ENCODE data around the gene GSTT2B.
"Not testable (repeated sequence)": the region's sequence is repeated elsewhere in the genome, so short reads cannot be mapped to it uniquely, and the experiment has no call there.

Gene GSTT2B, protein sequence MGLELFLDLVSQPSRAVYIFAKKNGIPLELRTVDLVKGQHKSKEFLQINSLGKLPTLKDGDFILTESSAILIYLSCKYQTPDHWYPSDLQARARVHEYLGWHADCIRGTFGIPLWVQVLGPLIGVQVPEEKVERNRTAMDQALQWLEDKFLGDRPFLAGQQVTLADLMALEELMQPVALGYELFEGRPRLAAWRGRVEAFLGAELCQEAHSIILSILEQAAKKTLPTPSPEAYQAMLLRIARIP

DNA sequence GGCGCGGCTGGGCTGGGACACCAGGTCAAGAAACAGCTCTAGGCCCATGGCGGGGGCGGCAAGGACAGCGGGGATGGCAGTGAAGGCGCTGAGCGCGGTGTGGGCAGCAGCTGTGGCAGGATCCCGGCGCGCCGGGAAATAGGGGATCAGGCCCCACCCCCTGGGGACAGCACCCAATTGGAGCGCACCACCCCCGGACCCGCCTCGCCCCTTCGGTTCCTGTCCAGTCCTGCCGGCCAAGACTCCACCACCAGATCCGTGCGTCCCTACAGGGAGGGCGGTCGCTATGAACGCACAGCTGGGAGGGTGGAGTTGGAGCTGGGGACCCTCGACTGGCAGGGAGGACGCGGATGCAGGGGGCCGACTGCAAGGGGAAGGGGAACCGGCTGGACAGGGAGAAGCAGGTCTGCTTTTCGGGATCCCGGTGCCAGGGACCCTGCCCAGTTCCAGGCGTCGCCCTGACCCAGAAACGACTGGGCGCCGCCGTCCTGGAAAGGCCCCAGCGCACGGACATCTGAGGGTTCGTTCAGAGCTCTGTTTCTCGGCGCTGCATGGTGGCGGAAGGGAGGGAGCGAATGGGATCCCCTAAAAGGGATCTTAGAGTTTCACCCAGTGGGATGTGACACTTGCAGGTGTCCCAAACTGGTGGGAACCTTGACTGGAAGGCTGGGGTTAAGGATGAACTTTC lies at the start of gene GSTT2B:
Gene GSTT2B, minus strand, starts transcription at position 112 of the 688 bp plus-strand sequence. Its CDS starts 64 bp downstream, at position 48.
- not testable (repeated sequence) for DNase-seq

GRCh38 chr22:24010018-24010391 lies 49.0 kb upstream of the GSTT2B start:
- no peak for DNase-seq

GRCh38 chr22:24009227-24010017 lies 48.4 kb upstream of the GSTT2B start:
- no peak for DNase-seq

- DNase-seq: no peak
These were observed 47.6 kb upstream of the GSTT2B start for GRCh38 chr22:24008381-24009226.

- no peak for DNase-seq
These were observed 47.0 kb upstream of the GSTT2B start for GRCh38 chr22:24008022-24008283.

DNA sequence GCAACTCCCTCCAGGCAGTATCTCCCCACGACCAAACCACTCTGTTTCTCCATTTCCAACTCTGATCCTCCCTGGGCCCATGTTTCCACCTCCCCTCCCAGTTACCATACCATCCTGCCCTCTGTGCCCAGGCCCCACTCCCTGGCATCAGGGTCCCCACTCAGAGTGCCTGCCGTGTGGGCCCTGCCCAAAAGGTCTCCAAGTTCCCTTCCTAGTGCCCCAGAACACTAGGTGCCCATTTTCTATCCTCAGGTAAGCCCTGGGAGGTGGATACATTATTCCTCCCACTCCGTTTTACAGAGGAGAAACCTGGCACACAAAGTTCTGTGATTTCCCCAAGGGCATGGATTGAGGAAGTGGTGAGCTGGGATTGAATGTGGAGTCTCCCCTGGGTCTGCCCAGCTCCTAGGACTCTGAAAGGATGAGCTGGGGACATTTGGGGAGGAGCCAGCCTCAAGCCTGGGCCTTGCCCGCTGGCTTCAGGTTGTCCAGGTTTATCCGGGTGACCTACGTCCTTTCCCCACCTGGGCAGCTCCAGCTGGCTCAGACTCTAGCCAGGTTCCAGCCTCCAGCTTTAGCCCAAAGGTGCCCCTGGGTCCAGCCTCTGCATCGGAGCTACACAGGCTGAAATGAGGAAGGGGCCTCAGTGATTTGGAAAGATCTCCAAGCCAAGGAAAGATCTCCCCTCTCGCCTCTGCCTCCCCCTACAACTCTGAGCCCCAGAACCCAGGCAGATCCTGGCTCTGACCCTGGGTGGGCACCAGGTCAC lies 46.4 kb upstream of the GSTT2B start:
- DNase-seq: no peak

- DNase-seq: no peak
These were observed 45.9 kb upstream of the GSTT2B start for GRCh38 chr22:24006914-24007214.

- DNase-seq: no peak
These were observed 45.4 kb upstream of the GSTT2B start for GRCh38 chr22:24006207-24006913.

DNA sequence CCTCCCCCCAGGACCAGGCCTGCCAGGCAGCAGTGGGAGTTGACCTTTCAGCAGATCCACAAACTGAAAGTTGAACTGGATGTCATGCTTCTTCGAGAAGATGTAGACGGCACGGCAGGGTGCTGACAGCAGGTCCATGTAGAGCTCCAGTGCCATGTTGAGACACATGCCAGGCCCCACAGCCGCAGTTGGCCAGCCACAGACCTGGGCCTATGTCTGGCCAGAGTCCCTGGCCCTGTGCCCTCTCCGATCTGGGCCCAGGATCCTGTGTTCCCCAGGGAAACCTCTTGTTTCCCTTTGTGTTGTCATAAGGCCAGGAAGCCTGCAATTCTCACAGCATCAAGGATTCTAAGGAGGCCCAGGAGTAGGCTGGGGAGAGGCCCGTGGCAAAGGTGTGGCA lies 44.2 kb upstream of the GSTT2B start, which contains the start of gene GSTT4:
Gene GSTT4, minus strand, starts transcription at position 253 of the 400 bp plus-strand sequence. Its CDS starts 97 bp downstream, at position 156.
- DNase-seq: no peak

DNA sequence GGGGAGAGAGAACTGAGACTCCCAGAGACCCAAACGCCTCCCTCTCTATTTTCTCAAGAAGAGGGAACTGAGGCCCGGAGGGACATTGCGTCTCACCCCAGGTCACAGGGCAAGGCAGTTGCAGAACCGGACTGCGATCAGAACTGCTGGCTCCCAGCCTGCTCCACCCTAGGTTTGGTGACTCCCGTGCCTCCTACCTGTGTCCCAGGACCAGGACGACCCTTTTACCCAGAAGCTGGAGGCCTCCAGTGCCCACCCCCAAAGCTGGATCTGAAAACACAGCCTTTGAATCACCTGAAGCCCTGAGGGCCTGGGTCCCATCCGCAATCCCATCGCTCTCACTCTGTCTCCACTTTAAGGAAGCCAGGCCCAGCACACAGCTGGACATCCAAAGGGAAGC lies 42.9 kb upstream of the GSTT2B start:
- DNase-seq: no peak

DNA sequence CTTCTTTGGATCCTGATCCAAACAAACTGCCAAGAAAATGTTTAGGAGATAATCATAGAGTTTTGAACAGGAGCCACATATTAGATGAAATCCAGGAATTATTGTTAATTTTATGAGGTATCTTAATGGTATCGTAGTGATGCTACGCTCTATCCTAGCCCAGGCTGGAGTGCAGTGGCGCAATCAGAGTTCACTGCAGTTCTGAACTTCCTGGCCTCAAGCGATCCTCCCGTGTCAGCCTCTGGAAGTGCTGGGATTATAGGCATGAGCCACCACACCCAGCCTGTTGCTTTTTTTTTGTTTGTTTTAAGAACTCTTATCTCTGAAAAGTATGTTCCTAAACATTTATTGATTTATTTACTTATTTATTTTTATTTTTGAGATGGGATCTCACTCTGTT lies 41.9 kb upstream of the GSTT2B start:
- no peak for DNase-seq

GRCh38 chr22:24002272-24002671 lies 41.3 kb upstream of the GSTT2B start:
- DNase-seq: no peak

GRCh38 chr22:24001314-24001713 lies 40.3 kb upstream of the GSTT2B start:
- no peak for DNase-seq

GRCh38 chr22:23999779-24000178 lies 38.8 kb upstream of the GSTT2B start:
- not testable (repeated sequence) for DNase-seq

DNA sequence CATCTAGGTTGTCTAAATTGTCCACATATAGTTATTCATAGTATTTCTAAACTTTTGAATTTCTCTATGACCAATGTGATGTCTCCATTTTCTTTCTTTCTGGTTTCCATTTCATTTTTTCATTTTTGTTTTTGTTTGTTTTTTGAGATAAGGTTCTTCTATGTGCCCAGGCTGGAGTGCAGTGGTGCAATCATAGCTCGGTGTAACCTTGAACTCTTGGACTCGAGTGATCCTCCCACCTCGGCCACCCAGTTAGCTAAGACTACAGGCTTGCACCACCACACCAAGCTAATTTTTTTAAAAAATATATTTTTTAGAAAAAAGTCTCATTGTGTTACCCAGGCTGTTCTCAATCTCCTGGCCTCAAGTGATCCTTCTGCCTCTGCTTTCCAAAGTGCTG lies 36.1 kb upstream of the GSTT2B start:
- DNase-seq: no peak

GRCh38 chr22:23993581-23994177 lies 32.7 kb upstream of the GSTT2B start:
- peak; percentile 64 for DNase-seq

- not testable (repeated sequence) for DNase-seq
These were observed 32.1 kb upstream of the GSTT2B start for GRCh38 chr22:23993080-23993479.

DNA sequence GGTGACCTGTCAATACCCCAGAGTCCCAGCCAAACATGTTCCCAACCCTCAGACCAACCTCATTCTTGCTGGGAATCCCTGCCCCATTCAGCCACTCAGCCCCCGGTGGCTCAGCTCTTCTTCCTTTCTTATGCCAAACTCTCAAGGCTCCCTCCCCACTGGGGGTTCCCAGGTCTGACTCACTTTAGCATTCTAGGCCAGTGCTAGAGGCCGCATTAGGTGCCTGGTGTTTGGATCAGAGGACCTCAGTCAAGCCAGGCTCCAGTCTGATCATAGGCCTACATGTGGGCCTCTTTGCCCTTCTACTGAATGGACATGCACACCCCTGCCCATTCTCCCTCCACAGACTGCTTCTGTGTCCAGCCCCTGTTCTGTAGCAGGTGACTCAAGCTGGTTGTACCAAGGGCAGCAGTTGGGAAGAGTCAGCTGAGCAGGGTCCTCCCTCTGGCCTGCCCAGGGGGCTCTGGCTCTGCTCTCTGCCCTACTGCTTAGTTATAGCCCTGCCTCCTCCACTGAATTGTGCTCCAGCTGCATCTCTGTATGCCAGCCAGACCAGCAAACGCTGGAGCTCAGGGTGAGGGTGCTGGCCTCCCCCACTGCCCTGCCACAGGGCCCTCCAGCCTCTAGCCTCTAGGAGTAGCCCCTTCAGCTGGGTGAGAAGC lies 28.7 kb upstream of the GSTT2B start:
- not testable (repeated sequence) for DNase-seq

GRCh38 chr22:23986538-23987178 lies 25.7 kb upstream of the GSTT2B start:
- not testable (repeated sequence) for DNase-seq

DNA sequence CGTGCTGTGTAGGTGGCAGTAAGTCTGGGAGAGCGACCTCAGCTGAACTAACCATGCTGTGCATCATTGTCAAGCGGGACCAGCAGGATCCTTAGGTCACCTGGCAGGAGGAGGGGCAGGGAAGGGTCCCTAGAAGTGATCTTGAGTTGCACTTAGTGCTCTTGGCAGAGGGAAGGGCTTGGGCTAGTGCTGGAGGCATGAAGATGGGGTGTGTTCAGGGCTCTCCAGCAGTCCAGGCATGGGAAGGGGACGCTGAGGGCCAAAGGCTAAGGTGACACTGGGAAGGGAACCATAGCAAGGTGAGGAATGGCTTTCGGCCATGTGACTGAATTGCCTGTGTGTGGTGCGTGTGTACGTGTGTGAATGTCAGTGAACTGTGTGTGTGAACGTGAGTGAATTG lies 25.1 kb upstream of the GSTT2B start:
- not testable (repeated sequence) for DNase-seq

Data from NCI-H2171 treated with DMSO at 0.1 percent for 48 hours (cell line).